Measurements from ENCODE around the gene YY1AP1.
"Not testable (repeated sequence)": the region's sequence is repeated elsewhere in the genome, so short reads cannot be mapped to it uniquely, and the experiment has no call there.

YY1AP1 gene

GRCh38 chr1:155696524-155696923, 8.0 kb upstream of the YY1AP1 start:
- in situ Hi-C loops (cut with HindIII; ENCODE audit: low sequenced_read_pairs) = no loop called here

DNA sequence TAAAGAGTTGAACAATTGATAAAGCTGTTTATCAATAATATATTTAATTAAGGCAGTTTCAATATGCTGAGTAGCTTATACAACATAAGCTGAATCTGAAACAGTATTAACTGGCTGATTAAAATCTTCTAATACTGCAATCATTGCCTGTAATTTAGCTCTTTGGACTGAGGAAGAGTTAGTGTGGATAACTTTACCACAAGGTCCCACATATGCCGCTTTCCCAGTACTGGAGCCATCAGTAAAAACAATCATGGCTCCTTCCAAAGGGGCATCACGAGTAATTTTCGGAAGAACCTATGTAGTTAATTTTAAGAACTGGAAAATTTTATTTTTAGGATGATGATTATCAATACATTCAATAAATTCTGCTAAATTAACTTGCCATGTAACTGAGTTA, 7.0 kb upstream of the YY1AP1 start:
- in situ Hi-C loops (cut with HindIII; ENCODE audit: low sequenced_read_pairs) = no loop called here

- in situ Hi-C loops (cut with HindIII; ENCODE audit: low sequenced_read_pairs) = no loop called here
These were observed 6.5 kb upstream of the YY1AP1 start for GRCh38 chr1:155695072-155695471.

DNA sequence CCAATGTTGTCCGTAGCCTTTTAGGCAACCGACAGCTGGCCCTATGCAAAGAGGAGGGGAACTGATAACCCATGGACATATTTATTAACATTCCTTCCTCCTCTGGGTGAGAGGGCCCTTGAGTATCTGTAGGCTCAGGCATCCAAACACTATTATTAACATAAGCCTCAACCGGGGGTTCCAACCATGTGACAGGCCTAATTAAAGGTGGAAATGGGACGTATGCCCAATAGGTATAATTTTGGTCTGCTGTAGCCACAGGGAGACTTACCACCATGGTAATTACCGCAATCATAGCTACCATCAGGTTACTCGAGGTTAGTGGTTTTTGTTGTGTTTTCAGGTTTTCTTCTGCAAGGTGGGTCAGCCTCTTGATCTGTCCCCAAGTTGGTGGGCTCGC, 5.6 kb upstream of the YY1AP1 start:
- in situ Hi-C loops (cut with HindIII; ENCODE audit: low sequenced_read_pairs) = no loop called here

DNA sequence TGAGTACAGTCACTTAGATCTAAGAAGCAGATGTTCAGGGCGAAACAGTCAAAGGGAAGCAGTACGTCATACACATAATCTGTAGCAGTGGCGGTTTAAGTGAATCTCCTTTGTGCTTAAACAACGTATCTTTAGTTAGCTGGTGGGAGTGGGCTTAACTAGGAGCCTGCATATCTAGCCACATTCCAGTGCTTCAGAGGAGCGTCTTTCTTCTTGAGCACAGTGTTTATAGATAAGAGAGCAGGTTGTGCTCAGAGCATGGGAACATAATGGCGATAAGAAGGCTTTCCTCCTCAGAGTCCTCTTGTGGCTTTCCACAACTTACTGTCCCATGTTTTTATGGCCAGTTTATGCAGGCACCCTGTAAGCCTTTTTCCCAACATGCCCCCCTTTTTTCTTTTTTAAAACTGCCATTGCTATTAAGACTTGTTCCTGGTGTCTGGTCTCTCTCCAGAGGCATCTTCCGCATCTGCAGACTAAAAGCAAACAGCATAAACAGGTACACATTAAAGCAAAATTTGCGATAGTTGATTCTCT, 3.5 kb upstream of the YY1AP1 start:
- in situ Hi-C loops (cut with HindIII; ENCODE audit: low sequenced_read_pairs) = no loop called here

DNA sequence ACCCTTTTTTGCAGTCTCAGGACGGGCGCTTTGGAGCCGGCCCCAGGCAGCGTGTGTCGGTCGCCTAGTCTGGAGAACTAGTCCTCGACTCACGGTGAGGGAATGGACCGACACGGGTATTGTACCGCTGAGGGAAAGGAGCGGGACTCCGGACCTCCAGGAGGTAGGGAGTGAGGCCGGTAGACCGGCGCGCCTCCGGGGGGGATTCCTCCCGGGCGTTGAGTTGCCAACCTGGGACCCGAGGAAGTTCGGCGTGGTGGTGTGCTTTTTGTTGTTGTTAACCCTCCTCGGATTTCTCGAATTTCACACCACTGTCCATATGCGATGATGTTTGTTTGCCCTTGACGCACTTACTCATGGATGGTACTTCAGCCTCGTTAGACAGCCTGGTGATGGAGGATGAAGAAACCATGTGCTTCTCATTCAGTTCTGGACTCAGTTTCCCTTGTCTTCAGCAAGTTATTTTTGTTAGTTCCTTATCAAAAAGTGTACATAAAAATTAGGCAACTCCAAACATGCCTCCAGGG, 570 bp upstream of the YY1AP1 start, which contains the start of gene DAP3:
Gene DAP3 (plus strand): TSS at position 11 of the 527 bp plus-strand sequence. CDS start 20,689 bp downstream, outside the sequence.
- in situ Hi-C loops (cut with HindIII; ENCODE audit: low sequenced_read_pairs) = not testable (repeated sequence)

DNA sequence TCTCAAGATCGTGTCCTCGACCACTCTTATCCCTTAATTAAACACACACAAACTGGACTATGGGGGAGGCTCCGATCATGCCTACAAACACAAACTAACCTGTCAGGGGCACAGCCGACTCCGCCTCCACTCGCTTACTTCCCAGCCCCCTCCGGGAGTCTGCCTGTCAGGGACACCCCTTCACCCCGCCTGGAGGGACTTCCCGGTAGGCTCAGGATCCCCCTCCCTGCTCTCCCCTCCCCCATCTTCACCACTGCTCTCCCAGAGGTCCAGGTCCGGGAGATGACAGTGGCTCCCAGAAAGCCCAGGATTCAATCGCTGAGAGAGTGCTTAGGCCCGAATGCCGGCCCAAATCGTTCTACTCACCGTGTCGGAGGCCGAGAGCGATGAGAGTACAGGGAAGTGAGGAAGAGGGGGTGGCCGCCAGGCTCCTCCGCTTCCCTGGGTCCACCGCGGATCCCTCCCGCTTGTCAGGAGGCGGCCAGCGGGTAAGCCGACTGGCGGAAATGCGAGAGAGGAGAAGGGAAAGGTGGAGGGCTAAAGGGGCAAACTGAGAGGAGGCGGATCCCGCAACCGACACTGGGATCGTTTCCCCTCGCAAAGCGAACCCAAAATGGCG, 760 bp downstream of the YY1AP1 start:
- in situ Hi-C loops (cut with HindIII; ENCODE audit: low sequenced_read_pairs) = not testable (repeated sequence)

- in situ Hi-C loops (cut with HindIII; ENCODE audit: low sequenced_read_pairs) = no loop called here
These were observed 6.8 kb downstream of the YY1AP1 start for GRCh38 chr1:155681776-155682175.

GRCh38 chr1:155680531-155680930, 8.0 kb downstream of the YY1AP1 start:
- in situ Hi-C loops (cut with HindIII; ENCODE audit: low sequenced_read_pairs) = no loop called here

DNA sequence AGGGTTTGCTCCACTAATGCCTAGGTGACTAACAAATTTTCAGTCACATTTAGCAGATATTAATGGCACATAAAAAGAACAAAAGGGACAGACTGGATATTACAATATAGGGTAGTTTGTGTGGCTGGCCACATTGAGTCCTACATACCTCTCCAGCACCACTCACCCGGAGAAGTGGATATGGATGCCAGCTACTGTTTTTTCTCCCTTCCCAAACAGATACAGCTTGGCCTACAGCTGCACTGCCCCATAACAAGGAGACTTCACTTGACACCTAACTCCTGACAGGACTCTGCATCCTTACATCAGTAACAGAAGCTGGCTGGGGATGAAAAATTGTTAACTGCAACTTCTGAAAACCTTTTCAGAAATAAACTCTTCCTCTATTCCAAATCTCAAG, 9.6 kb downstream of the YY1AP1 start:
- in situ Hi-C loops (cut with HindIII; ENCODE audit: low sequenced_read_pairs) = not testable (repeated sequence)

GRCh38 chr1:155678027-155678426, 10.5 kb downstream of the YY1AP1 start:
- in situ Hi-C loops (cut with HindIII; ENCODE audit: low sequenced_read_pairs) = no loop called here

DNA sequence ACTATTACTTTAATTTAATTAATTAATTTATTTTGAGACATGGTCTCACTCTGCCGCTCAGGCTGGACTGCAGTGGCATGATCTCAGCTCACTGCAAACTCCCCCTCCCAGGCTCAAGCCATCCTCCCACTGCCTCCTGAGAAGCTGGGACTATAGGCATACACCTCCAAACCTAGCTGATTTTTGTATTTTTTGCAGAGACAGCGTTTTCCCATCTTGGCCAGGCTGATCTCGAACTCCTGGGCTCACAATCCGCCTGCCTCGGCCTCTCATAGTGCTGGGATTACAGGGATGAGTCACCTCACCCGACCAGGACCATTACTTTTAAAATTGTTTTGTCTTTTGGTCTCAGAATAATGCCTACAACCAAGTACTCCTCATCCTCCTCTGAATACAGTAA, 15.6 kb downstream of the YY1AP1 start:
- in situ Hi-C loops (cut with HindIII; ENCODE audit: low sequenced_read_pairs) = no loop called here

DNA sequence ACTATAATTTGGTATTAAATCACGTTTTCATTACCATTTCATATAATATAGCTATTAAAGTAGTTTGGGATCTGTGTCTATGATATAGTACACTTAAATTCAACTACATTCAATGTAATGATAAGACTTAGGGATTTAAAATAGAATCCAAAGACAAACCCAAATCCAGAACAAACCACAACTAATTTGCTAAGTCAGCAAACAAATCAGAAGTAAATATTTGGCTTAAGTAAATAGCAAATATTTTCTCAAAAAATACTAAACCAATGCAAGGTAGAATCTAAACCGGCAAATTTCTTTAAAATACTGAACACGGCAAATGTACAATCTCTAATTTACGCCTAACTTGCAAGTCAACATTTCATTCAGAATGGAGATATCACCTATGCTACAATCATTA, 16.8 kb downstream of the YY1AP1 start:
- in situ Hi-C loops (cut with HindIII; ENCODE audit: low sequenced_read_pairs) = no loop called here

DNA sequence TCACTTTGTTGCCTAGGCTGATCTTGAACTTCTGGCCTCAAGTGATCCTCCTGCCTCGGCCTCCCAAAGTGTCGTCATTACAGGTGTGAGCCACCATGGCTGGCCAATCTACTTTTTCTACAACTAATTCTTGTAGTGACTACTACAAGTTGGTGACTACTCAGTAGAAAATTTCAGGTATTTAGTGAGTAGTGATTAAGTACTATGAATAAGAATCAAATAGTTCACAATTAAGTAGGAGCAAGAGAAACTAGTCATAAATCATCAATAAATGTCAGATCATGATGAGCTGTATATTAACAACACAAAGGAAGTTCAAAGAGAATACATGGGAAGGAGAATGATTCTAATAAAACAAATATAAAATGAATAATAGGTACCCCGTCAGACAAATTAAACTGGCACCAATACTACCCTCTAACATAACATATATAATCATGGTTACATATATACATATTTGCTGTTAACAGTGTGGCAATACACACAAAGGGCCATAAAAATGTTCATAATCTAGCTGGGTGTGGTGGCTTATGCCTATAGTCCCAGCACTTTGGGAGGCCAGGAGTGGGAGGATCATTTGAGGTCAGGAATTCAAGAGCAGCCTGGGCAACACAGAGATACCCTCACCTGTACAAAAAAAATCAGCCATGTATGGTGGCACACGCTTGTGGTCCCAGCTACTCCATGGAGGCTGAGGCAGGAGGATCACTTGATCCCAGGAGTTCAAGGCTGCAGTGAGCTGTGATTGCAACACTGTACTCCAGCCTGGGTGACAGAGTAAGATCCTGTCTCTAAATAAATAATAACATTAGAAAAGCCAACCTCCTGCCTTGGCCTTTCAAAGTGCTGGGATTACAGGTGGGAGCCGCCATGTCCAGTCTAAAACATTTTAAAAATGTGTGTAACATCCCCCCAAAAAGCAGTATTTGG, 19.1 kb downstream of the YY1AP1 start:
- in situ Hi-C loops (cut with HindIII; ENCODE audit: low sequenced_read_pairs) = no loop called here

DNA sequence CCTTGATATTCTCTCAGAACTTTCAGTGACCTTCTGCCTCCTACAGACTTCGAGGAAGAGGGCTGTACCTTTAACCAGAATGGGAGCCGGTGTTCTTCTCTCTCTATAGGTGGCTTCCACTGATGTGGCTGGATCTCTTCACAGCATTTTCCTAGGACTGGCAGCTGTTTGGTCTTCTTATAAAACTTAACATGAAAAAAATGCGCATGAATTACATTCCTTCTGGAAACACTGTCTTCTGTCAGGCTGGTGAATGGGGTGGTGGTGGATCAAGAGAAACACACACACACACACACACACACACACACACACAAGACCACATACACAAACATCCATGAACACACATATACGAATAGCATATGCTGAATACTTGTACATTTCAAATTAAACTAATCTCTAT, 27.3 kb downstream of the YY1AP1 start:
- in situ Hi-C loops (cut with HindIII; ENCODE audit: low sequenced_read_pairs) = not testable (repeated sequence)

DNA sequence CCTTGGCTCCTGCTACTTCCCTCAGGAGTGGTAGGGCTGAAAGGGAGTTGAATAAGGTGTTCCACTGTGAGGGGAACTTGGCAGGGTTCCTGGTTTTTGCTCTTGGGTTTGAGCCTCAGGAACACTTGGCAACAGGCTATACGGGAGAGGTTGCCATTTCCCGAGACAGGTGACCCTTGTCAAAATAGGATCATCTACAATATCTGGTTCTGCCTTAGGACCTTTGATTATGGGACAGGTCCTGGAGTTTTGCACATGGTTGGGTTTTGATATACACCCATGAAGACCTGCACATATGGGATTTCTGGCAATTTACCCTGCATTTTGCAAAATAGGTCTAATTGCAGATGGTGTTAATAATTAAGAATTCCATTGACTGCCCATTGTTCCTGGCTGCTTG, 31.1 kb downstream of the YY1AP1 start:
- in situ Hi-C loops (cut with HindIII; ENCODE audit: low sequenced_read_pairs) = loop anchor here (10.0 kb wide), 1 partner anchor 343 kb away; no protein-coding TSS in a partner anchor

DNA sequence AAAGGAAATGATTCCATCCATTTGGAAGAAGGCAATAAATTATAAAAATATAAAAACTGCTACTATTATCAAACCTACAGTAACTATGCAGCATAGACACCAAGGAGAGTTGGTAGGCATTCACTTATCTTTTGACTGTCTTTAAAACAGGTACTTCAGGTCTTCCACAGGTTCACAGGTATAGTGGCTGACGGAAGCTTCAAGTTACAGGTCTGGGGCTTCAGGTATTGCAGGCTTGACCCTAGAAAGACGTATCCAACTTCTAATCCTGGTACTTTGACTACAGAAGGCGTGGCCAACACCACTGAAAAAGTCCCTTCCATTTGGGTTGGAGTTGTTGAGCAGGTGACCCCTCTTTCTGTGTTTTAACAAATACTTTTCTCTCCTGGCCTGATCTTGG, 35.6 kb downstream of the YY1AP1 start:
- in situ Hi-C loops (cut with HindIII; ENCODE audit: low sequenced_read_pairs) = loop anchor here (10.0 kb wide), 1 partner anchor 338 kb away; no protein-coding TSS in a partner anchor

- in situ Hi-C loops (cut with HindIII; ENCODE audit: low sequenced_read_pairs) = loop anchor here (10.0 kb wide), 1 partner anchor 337 kb away; no protein-coding TSS in a partner anchor
These were observed 36.5 kb downstream of the YY1AP1 start for GRCh38 chr1:155651861-155652661.

DNA sequence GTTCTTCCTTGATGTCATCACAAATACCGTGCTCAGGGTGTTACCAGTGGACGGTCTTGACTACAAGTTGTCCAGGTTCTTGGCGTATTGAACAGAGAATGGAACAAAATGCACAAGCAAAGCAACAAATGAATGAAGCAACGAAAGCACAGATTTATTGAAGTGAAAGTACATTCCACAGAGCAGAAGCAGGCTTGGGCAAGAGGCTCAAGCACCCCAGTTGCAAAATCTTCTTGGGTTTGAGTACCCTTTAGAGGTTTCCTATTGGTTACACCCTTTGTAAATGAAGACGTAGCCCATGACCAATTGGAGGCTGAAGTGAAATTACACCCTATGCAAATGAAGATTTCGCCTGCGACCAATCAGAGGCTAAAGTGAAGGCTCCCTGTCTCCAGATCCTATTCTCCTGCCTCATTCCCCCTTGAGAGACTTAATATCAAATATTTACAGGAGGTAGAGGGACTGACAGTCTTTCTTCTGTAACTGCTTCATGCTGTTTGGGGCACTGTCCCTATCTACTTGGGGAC, 38.3 kb downstream of the YY1AP1 start:
- in situ Hi-C loops (cut with HindIII; ENCODE audit: low sequenced_read_pairs) = loop anchor here (10.0 kb wide), 1 partner anchor 335 kb away; no protein-coding TSS in a partner anchor

- in situ Hi-C loops (cut with HindIII; ENCODE audit: low sequenced_read_pairs) = loop anchor here (10.0 to 25.0 kb wide), 2 partner anchors 212 to 335 kb away; no protein-coding TSS in a partner anchor
These were observed 38.9 kb downstream of the YY1AP1 start for GRCh38 chr1:155649676-155650075.
